Measurements from ENCODE around the gene NFIX. TPM values are rescaled to one million over a fixed set of nuclear protein-coding genes. Genes with fewer than 3 reads are reported as not detected.
A peak's percentile ranks its signal among the peaks of the same experiment; 100 is the strongest.

The NFIX gene
- total RNA-seq, 4 donors from 2014 or later: 31.9 to 128 (median 105) TPM

DNA sequence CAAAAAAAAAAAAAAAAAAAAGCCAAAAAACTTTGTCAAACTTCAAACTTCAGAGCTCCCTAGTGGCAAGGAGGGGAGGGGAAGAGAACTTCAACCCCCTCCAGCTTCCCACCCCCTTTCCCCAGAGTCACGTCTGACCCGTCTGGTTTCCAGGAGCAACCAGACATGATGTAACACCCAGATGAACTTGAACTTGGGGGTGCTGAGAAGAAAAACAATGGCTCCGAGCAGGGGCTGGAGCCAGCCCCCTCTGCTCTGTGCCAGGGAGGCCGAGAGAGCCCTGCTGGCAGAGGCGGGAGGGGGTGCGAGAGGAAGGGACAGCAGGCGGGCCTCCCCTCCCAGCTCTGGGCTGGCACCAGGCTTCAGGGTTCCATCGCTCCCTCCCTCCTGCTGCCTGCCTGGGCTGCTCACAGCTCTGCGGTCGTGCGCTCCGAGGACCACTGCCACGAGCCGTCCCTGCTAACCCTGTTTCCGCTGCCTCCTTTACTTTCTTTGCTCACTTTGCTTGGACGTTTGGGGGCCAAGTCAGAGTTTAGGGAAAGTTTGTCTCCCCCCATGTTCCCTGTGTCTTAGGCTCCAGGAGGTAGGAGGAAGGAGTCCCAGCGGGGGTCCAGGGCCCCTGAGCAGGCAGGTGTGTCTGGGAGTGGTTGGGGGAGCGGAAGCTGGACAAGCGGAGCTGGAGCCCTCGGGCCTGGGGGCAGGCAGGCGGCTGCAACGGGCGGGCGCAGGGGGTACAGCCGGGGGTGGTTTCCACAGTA lies 96.3 kb downstream of the NFIX start:
- peak; percentile 32 to 47 for ATAC-seq
- peaks cover 14 to 15% of the 10 kb centered on the region in 2 donors for H3K4me1 ChIP-seq
- no peaks in the 10 kb centered on the region for H3K36me3 ChIP-seq
- intact Hi-C loops (cut with DNase I; ENCODE audit: low total_unique reads) (no loop called here), in situ Hi-C loops (cut with MboI; ENCODE audit: low sequenced_read_pairs in 4 of 4) (loop anchor here (5.0 to 10.0 kb wide), 2 partner anchors 107 to 114 kb away; no protein-coding TSS in a partner anchor)
- DNase-seq: peak in 1 of 2 donors; percentile 58
- peak overlapping the region; percentile 66 to 78 (median 74) for H3K27ac ChIP-seq
- H3K4me3 ChIP-seq: no peak overlapping the region
- no peaks in the 10 kb centered on the region for H3K27me3 ChIP-seq
- no peaks in the 10 kb centered on the region for H3K9me3 ChIP-seq
- TF ChIP-seq, protein P1, sequence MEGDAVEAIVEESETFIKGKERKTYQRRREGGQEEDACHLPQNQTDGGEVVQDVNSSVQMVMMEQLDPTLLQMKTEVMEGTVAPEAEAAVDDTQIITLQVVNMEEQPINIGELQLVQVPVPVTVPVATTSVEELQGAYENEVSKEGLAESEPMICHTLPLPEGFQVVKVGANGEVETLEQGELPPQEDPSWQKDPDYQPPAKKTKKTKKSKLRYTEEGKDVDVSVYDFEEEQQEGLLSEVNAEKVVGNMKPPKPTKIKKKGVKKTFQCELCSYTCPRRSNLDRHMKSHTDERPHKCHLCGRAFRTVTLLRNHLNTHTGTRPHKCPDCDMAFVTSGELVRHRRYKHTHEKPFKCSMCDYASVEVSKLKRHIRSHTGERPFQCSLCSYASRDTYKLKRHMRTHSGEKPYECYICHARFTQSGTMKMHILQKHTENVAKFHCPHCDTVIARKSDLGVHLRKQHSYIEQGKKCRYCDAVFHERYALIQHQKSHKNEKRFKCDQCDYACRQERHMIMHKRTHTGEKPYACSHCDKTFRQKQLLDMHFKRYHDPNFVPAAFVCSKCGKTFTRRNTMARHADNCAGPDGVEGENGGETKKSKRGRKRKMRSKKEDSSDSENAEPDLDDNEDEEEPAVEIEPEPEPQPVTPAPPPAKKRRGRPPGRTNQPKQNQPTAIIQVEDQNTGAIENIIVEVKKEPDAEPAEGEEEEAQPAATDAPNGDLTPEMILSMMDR (IDR thresholded peaks at IDR 0.05 in 4 of 5, conservative IDR thresholded peaks at IDR 0.05 in 1 of 5): no peak
- TF ChIP-seq POLR2A (IDR thresholded peaks at IDR 0.05): no peak

DNA sequence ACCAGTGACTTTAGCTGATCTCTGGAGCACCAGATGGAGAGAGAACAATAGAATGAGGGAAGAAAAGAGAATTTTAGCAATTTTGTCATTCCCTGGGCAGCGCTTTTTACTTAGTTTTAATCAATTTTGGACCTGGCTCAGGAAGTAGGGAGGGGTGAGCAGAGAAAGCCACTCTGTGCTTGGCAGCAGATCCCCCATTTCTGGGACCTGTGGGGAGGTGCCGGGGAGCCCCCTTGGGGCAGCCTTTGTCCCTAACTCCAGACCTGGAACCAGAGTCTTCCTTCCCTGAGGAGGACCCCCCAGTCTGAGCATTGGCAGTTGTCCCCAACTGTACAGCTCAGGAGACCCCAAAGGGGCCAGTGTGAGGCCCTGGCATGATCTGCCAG lies 96.9 kb downstream of the NFIX start:
- no peaks in the 10 kb centered on the region for H3K36me3 ChIP-seq
- no peak overlapping the region for H3K4me3 ChIP-seq
- no peaks in the 10 kb centered on the region for H3K27me3 ChIP-seq
- peaks cover 14 to 15% of the 10 kb centered on the region in 2 donors for H3K4me1 ChIP-seq
- intact Hi-C loops (cut with DNase I; ENCODE audit: low total_unique reads): no loop called here
- no peaks in the 10 kb centered on the region for H3K9me3 ChIP-seq
- TF ChIP-seq POLR2A (IDR thresholded peaks at IDR 0.05): no peak
- TF ChIP-seq, protein P1 (IDR thresholded peaks at IDR 0.05 in 4 of 5, conservative IDR thresholded peaks at IDR 0.05 in 1 of 5): no peak
- in situ Hi-C loops (cut with MboI; ENCODE audit: low sequenced_read_pairs in 4 of 4): loop anchor here (5.0 to 10.0 kb wide), 2 partner anchors 107 to 115 kb away; no protein-coding TSS in a partner anchor
- peak overlapping the region; percentile 66 to 78 (median 74) for H3K27ac ChIP-seq
- ATAC-seq: no peak
- no peak for DNase-seq

GRCh38 chr19:13092606-13093235 lies 97.4 kb downstream of the NFIX start:
- in situ Hi-C loops (cut with MboI; ENCODE audit: low sequenced_read_pairs in 4 of 4): loop anchor here (5.0 to 10.0 kb wide), 2 partner anchors 108 to 115 kb away; no protein-coding TSS in a partner anchor

GRCh38 chr19:13093407-13094105 lies 98.3 kb downstream of the NFIX start:
- ATAC-seq (peak; percentile 73 to 82), DNase-seq (peak; percentile 60 to 83)
- in situ Hi-C loops (cut with MboI; ENCODE audit: low sequenced_read_pairs in 4 of 4) (loop anchor here (5.0 to 10.0 kb wide), 2 partner anchors 109 to 116 kb away; no protein-coding TSS in a partner anchor), intact Hi-C loops (cut with DNase I; ENCODE audit: low total_unique reads) (loop anchor here (1.0 kb wide), 1 partner anchor 115 kb away; no protein-coding TSS in a partner anchor)
- no peaks in the 10 kb centered on the region for H3K27me3 ChIP-seq
- no peaks in the 10 kb centered on the region for H3K9me3 ChIP-seq
- peak overlapping the region; percentile 66 to 78 (median 74) for H3K27ac ChIP-seq
- H3K4me1 ChIP-seq: peaks cover 15 to 26% of the 10 kb centered on the region in 2 donors
- H3K36me3 ChIP-seq: no peaks in the 10 kb centered on the region
- no peak overlapping the region for H3K4me3 ChIP-seq
- no peak for TF ChIP-seq POLR2A (IDR thresholded peaks at IDR 0.05)
- TF ChIP-seq, protein P1 (IDR thresholded peaks at IDR 0.05 in 4 of 5, conservative IDR thresholded peaks at IDR 0.05 in 1 of 5): peak; percentile 94 to 99 (median 97)

More at GRCh38 chr19:13092606-13093235, 97.4 kb downstream of the NFIX start:
- no peak for TF ChIP-seq POLR2A (IDR thresholded peaks at IDR 0.05)
- TF ChIP-seq, protein P1 (IDR thresholded peaks at IDR 0.05 in 4 of 5, conservative IDR thresholded peaks at IDR 0.05 in 1 of 5): no peak
- Histone ChIP-seq H3K36me3 (no peaks in the 10 kb centered on the region), H3K27me3 (no peaks in the 10 kb centered on the region), H3K4me1 (peaks cover 15 to 17% of the 10 kb centered on the region in 2 donors), H3K27ac (peak overlapping the region; percentile 66 to 78 (median 74)), H3K4me3 (no peak overlapping the region), H3K9me3 (no peaks in the 10 kb centered on the region)
- ATAC-seq (no peak), DNase-seq (no peak)
- intact Hi-C loops (cut with DNase I; ENCODE audit: low total_unique reads): loop anchor here (1.0 kb wide), 1 partner anchor 114 kb away; no protein-coding TSS in a partner anchor

Measured in gastrocnemius medialis (tissue), 4 donors.